Natural killer cell (primary cell): ENCODE results near the gene CDK14. TPM values are rescaled to one million over a fixed set of nuclear protein-coding genes. Genes with fewer than 3 reads are reported as not detected.

ENCODE experiments used
- ATAC-seq, 3 donors: fragments of 150-1000 bp in 2 of 3; fragments of 200-7000 bp in 1 of 3; cut with Tn5 transposase; 1 replicate in 1 of 3; 2 replicates in 2 of 3; pipeline ENCODE4 v1.10.0; 2021; ENCODE audit warnings: mild to moderate bottlenecking in 2 of 3, moderate library complexity in 2 of 3
- DNase-seq, 2 donors: peaks; one replicate each; pipeline versions ENCODE4 v3.0.0 to v3.0.0-alpha.2; 2013 to 2021; ENCODE audit warnings: mixed read lengths in 1 of 2
- H3K27ac ChIP-seq: one replicate; pipeline ENCODE4 v1.5.1; 2013; ENCODE audit warnings: mild to moderate bottlenecking, low read length
- H3K27me3 ChIP-seq: one replicate; pipeline ENCODE4 v1.6.1; 2013; ENCODE audit warnings: low read length; ENCODE audit not compliant: control insufficient read depth, insufficient read depth
- H3K36me3 ChIP-seq: one replicate; pipeline ENCODE4 v1.6.1; 2013; ENCODE audit warnings: low read length; ENCODE audit not compliant: control insufficient read depth, insufficient read depth
- H3K4me1 ChIP-seq: one replicate; pipeline ENCODE4 v1.6.1; 2013; ENCODE audit warnings: low read length; ENCODE audit not compliant: control insufficient read depth, insufficient read depth
- H3K4me3 ChIP-seq: one replicate; pipeline ENCODE4 v1.5.1; 2013; ENCODE audit warnings: low read length
- H3K9me3 ChIP-seq: one replicate; pipeline ENCODE4 v1.6.1; 2013; ENCODE audit warnings: low read length; ENCODE audit not compliant: control insufficient read depth, insufficient read depth
- H3K27ac Mint-ChIP-seq, 2 donors: one replicate each; pipeline ENCODE4 v1.8.0; 2022; ENCODE audit warnings: mild to moderate bottlenecking in 2 of 2, mixed read lengths in 2 of 2, moderate library complexity in 1 of 2
- H3K27me3 Mint-ChIP-seq, 2 donors: one replicate each; pipeline ENCODE4 v1.8.0; 2022; ENCODE audit warnings: low read depth in 2 of 2, mixed read lengths in 2 of 2
- H3K36me3 Mint-ChIP-seq: one replicate; pipeline ENCODE4 v1.8.0; 2022; ENCODE audit warnings: mixed read lengths
- H3K4me1 Mint-ChIP-seq, 2 donors: one replicate each; pipeline ENCODE4 v1.8.0; 2022; ENCODE audit warnings: mixed read lengths in 2 of 2
- H3K4me3 Mint-ChIP-seq: one replicate; pipeline ENCODE4 v1.8.0; 2022; ENCODE audit warnings: mild to moderate bottlenecking, moderate library complexity, mixed read lengths
- H3K9me3 Mint-ChIP-seq, 2 donors: one replicate each; pipeline ENCODE4 v1.8.0; 2022; ENCODE audit warnings: mixed read lengths in 2 of 2
- CTCF ChIP-seq: fragments of 200-600 bp; IDR thresholded peaks from one replicate; pipeline ENCODE4 v1.8.0; 2022; ENCODE audit warnings: antibody characterized with exemption
- WGBS: methylation state at CpG from one replicate; pipeline ENCODE4 v1.1.7; 2013; ENCODE audit warnings: missing lambda C conversion rate; ENCODE audit not compliant: insufficient coverage; 5-methylcytosine and 5-hydroxymethylcytosine counted together
- intact Hi-C: fragments of 100-400 bp; cut with micrococcal nuclease; formaldehyde crosslinking; loops from one replicate; pipeline ENCODE4 v1.14.2; 2022
- total RNA-seq, 4 donors: library from RNA; stranded (reverse); fragments of 120-200 nt in 1 of 4; gene quantifications; one replicate each; pipeline versions ENCODE4 v1.2.3 to v1.2.4, GENCODE V29; 2013 to 2022

Gene CDK14
- total RNA-seq, 3 donors from 2014 or later (not counting 1 experiment from before 2014, with no cell fraction given) = 1.2 to 12.5 (median 1.9) TPM

DNA sequence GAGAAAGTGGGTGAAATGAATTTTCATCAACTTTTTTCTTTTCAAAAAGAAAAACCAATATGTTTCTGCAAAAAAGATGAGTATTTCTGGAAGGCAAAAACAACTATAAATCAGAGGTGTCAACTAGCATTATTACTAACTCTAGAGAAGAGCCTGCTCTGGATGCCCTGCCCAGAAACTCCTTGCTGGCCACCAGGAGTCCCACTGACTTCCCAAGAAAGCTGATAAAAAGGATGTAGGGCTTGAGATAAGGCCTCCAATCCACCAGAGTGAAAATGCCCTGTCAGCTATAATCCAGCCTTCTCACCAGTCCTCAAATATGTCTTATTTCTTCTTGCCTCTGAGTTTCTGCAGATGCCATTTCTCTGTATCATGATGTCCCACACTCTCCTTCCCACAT is 651.4 kb downstream of the CDK14 start:
- ATAC-seq (no peak), DNase-seq (no peak)
- Histone ChIP-seq H3K27ac (no peak overlapping the region), H3K4me3 (no peak overlapping the region), H3K9me3 (no peaks in the 10 kb centered on the region), H3K27me3 (no peaks in the 10 kb centered on the region), H3K4me1 (no peaks in the 10 kb centered on the region), H3K36me3 (no peaks in the 10 kb centered on the region)
- intact Hi-C loops = no loop called here
- Mint-ChIP-seq H3K27me3 (no peaks in the 10 kb centered on the region), H3K4me3 (no peak overlapping the region), H3K4me1 (no peaks in the 10 kb centered on the region), H3K27ac (no peak overlapping the region), H3K36me3 (no peaks in the 10 kb centered on the region), H3K9me3 (no peaks in the 10 kb centered on the region)
- TF ChIP-seq CTCF = no peak

- Histone ChIP-seq H3K9me3 (no peaks in the 10 kb centered on the region), H3K4me1 (no peaks in the 10 kb centered on the region), H3K27ac (no peak overlapping the region), H3K27me3 (no peaks in the 10 kb centered on the region), H3K36me3 (no peaks in the 10 kb centered on the region), H3K4me3 (no peak overlapping the region)
- H3K27me3 Mint-ChIP-seq = no peaks in the 10 kb centered on the region
- no peaks in the 10 kb centered on the region for H3K9me3 Mint-ChIP-seq
- no peak overlapping the region for H3K4me3 Mint-ChIP-seq
- intact Hi-C loops = no loop called here
- H3K27ac Mint-ChIP-seq = no peak overlapping the region
- ATAC-seq = no peak
- TF ChIP-seq CTCF = no peak
- 83% methylated on average over 1 of the region's 2 CpGs for WGBS
- DNase-seq = no peak
- no peaks in the 10 kb centered on the region for H3K36me3 Mint-ChIP-seq
- H3K4me1 Mint-ChIP-seq = no peaks in the 10 kb centered on the region
These were observed 652.9 kb downstream of the CDK14 start for GRCh38 chr7:91248996-91249395.

DNA sequence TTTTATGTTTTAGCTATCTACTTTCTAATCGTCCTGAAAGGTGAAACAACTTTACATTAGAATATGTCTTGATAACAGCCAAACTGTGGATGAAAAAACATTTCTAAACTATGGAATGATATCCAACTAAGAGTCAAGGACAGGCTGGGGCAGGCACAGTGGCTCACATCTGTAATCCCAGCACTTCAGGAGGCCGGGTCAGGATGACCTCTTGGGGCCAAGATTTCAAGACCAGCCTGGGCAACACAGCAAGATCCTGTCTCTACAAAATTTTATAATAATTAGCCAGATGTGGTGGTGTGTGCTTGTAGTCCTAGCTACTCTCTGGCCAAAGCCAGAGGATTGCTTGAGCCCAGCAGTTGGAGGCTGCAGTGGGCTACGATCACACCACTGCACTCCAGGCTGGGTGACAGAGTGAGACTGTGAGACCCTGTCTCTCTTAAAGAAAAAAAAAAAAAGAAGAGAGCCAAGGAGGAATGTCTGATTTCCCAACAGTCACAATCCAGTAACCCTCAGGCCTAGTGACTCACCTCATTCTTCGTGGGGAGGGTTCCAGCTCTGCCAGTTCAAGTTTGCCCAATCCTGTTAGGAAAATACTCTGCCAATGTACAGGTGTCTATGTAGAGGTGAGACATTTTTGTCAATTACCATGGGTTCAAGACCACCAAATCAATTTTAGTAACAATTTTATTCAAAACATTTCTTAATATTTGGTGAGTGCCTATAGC is 653.5 kb downstream of the CDK14 start:
- H3K27me3 Mint-ChIP-seq = no peaks in the 10 kb centered on the region
- intact Hi-C loops = no loop called here
- ATAC-seq (no peak), DNase-seq (no peak)
- H3K4me3 ChIP-seq = no peak overlapping the region
- no peak for TF ChIP-seq CTCF
- WGBS = 91% methylated on average over 3 of the region's 4 CpGs
- no peak overlapping the region for H3K4me3 Mint-ChIP-seq
- H3K36me3 ChIP-seq = no peaks in the 10 kb centered on the region
- H3K27ac Mint-ChIP-seq = no peak overlapping the region
- H3K27me3 ChIP-seq = no peaks in the 10 kb centered on the region
- H3K27ac ChIP-seq = no peak overlapping the region
- H3K4me1 ChIP-seq = no peaks in the 10 kb centered on the region
- peaks cover 0 to 3% of the 10 kb centered on the region in 2 donors for H3K9me3 Mint-ChIP-seq
- H3K9me3 ChIP-seq = no peaks in the 10 kb centered on the region
- H3K4me1 Mint-ChIP-seq = no peaks in the 10 kb centered on the region
- H3K36me3 Mint-ChIP-seq = no peaks in the 10 kb centered on the region

- 86% methylated on average over 4 of the region's 4 CpGs for WGBS
- Mint-ChIP-seq H3K9me3 (peaks cover 3 to 6% of the 10 kb centered on the region in 2 donors), H3K27ac (no peak overlapping the region), H3K4me3 (no peak overlapping the region), H3K27me3 (no peaks in the 10 kb centered on the region), H3K36me3 (no peaks in the 10 kb centered on the region), H3K4me1 (no peaks in the 10 kb centered on the region)
- no peaks in the 10 kb centered on the region for H3K36me3 ChIP-seq
- ATAC-seq (no peak), DNase-seq (no peak)
- no peaks in the 10 kb centered on the region for H3K27me3 ChIP-seq
- intact Hi-C loops = no loop called here
- no peak overlapping the region for H3K27ac ChIP-seq
- H3K9me3 ChIP-seq = no peaks in the 10 kb centered on the region
- no peak for TF ChIP-seq CTCF
- no peaks in the 10 kb centered on the region for H3K4me1 ChIP-seq
- no peak overlapping the region for H3K4me3 ChIP-seq
These were observed 654.6 kb downstream of the CDK14 start for GRCh38 chr7:91250706-91251105.
